HCEC 1CT (cell line): ENCODE results near the gene DUSP11.

Source experiments
- DNase-seq: peaks from one replicate; pipeline ENCODE4 v3.0.0-alpha.2; 2017

DUSP11 gene

GRCh38 chr2:73716543-73717250 lies 63.2 kb downstream of the DUSP11 start:
- peak; percentile 49 for DNase-seq

- no peak for DNase-seq
These were observed 65.8 kb downstream of the DUSP11 start for GRCh38 chr2:73714091-73714490.
